Measurements from ENCODE around the gene PINK1. TPM values are rescaled to one million over a fixed set of nuclear protein-coding genes. Genes with fewer than 3 reads are reported as not detected.

Gene PINK1
- polyA plus RNA-seq, 1 of the 3 experiments (the other 2 are of a cell fraction): 24.4 TPM

DNA sequence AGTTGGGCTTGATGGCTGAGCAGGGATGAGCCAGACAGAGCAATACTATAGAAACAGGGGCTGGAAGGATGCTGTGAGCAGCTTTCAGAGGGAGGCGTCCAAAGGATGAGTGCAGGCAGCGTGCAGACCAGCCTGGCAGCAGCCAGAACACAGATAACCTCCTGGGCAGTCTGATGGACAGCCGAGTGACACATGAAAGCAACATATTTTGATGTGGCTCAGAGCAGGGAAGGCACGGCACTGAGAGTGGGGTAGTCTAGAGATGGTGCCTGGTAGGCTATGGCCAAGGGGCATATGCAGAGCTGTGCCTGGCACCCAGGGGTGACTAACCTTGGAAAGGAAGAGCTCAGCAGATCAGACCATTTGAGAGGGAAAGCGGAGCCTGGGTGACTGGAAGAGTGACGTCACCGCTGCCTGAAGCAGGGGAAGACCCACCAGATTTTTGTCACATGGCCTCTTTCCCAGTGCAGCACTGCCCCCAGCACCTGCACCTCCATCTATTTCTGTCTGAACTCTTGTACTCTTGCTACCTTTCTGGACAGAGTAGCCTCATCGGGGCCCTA lies 3.6 kb downstream of the PINK1 start:
- CTCF ChIA-PET: interaction anchor here (1.0 to 10.4 kb wide), 3 partner anchors 63 to 123 kb away, joined by 3 to 97 read pairs (median 49); no protein-coding TSS in a partner anchor
- H3K79me2 ChIP-seq (ENCODE audit: insufficient read depth): no peaks in the 10 kb centered on the region
- H3K27ac ChIP-seq (ENCODE audit: low read depth in 2 of 2, low read length in 1 of 2): no peak overlapping the region
- H3K9me3 ChIP-seq: no peaks in the 10 kb centered on the region
- no peaks in the 10 kb centered on the region; the same call in 1 of the 2 replicates for H4K20me1 ChIP-seq (ENCODE audit: insufficient read depth)
- H3K9ac ChIP-seq: no peak overlapping the region
- TF ChIP-seq YY1 (IDR thresholded peaks at IDR 0.05; ENCODE audit: low read depth): no peak
- TF ChIP-seq MEF2A (IDR thresholded peaks at IDR 0.05; ENCODE audit: borderline replicate concordance, low read depth): no peak
- TF ChIP-seq, protein P1, sequence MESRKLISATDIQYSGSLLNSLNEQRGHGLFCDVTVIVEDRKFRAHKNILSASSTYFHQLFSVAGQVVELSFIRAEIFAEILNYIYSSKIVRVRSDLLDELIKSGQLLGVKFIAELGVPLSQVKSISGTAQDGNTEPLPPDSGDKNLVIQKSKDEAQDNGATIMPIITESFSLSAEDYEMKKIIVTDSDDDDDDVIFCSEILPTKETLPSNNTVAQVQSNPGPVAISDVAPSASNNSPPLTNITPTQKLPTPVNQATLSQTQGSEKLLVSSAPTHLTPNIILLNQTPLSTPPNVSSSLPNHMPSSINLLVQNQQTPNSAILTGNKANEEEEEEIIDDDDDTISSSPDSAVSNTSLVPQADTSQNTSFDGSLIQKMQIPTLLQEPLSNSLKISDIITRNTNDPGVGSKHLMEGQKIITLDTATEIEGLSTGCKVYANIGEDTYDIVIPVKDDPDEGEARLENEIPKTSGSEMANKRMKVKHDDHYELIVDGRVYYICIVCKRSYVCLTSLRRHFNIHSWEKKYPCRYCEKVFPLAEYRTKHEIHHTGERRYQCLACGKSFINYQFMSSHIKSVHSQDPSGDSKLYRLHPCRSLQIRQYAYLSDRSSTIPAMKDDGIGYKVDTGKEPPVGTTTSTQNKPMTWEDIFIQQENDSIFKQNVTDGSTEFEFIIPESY (IDR thresholded peaks at IDR 0.05; ENCODE audit: borderline replicate concordance, low read depth): no peak
- TF ChIP-seq GABPA (IDR thresholded peaks at IDR 0.05; ENCODE audit: low read depth): no peak
- no peak for TF ChIP-seq NRF1 (IDR thresholded peaks at IDR 0.05; ENCODE audit: low read depth, low read length)
- TF ChIP-seq GATA2 (CRISPR knock-in tag; IDR thresholded peaks at IDR 0.05): no peak
- TF ChIP-seq, protein P2, sequence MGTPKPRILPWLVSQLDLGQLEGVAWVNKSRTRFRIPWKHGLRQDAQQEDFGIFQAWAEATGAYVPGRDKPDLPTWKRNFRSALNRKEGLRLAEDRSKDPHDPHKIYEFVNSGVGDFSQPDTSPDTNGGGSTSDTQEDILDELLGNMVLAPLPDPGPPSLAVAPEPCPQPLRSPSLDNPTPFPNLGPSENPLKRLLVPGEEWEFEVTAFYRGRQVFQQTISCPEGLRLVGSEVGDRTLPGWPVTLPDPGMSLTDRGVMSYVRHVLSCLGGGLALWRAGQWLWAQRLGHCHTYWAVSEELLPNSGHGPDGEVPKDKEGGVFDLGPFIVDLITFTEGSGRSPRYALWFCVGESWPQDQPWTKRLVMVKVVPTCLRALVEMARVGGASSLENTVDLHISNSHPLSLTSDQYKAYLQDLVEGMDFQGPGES (IDR thresholded peaks at IDR 0.05; ENCODE audit: low read depth, low read length): no peak
- TF ChIP-seq POLR2AphosphoS5 (IDR thresholded peaks at IDR 0.05; ENCODE audit: low read depth, low read length): no peak
- TF ChIP-seq RCOR1 (IDR thresholded peaks at IDR 0.05; ENCODE audit: low read length): no peak
- TF ChIP-seq SMC3 (IDR thresholded peaks at IDR 0.05; ENCODE audit: low read depth, low read length): no peak
- no peak for TF ChIP-seq RFX5 (IDR thresholded peaks at IDR 0.05; ENCODE audit: low read length)
- no peak for TF ChIP-seq MXI1 (IDR thresholded peaks at IDR 0.05; ENCODE audit: low read depth, low read length)
- peaks cover 0 to 12% of the 10 kb centered on the region in 2 experiments; a peak in 1 of 4 replicates for H3K4me1 ChIP-seq (ENCODE audit: control insufficient read depth in 1 of 2, insufficient read depth in 2 of 2, low read depth in 1 of 2, low read length in 1 of 2)
- no peak for DNase-seq
- no peak overlapping the region for H3K4me3 ChIP-seq (ENCODE audit: low read depth in 2 of 2, low read length in 1 of 2)
- H2AFZ ChIP-seq (ENCODE audit: low read depth): no peak overlapping the region
- no peaks in the 10 kb centered on the region for H3K9me2 ChIP-seq
- no peak overlapping the region for H3K4me2 ChIP-seq
- no peaks in the 10 kb centered on the region for H3K27me3 ChIP-seq (ENCODE audit: insufficient read depth)
- POLR2A ChIA-PET: no interaction called here
- 87% methylated on average over 7 of the region's 8 CpGs for WGBS (ENCODE audit: low lambda C conversion rate)
- no peaks in the 10 kb centered on the region for H3F3A ChIP-seq (replicated peaks; ENCODE audit: insufficient read depth)
- H3K36me3 ChIP-seq (replicated peaks in 1 of 2; ENCODE audit: control insufficient read depth in 1 of 2, insufficient read depth in 2 of 2, low read length in 1 of 2): peaks cover 0 to 13% of the 10 kb centered on the region in 2 experiments

DNA sequence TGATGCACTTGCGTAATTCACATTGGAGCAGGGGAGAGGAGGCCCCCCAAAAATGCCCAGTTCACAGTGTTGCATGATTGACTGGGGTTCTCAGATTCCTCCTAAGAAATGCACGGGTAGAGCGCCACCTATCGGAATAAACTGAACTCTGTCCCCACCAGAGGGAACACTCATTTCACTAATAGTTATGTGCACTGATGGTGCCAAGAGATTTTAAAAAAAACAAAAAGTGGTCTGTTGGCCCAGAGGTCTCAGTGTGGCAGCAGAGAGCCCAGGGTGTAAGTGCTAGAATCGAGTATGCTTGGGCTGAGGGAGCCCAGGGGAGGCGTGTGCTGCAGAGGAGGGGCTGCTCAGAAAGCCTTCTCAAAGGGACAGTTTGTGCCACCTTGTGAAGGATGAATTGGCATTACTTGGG lies 6.9 kb downstream of the PINK1 start:
- H3K9ac ChIP-seq: no peak overlapping the region
- H3K9me3 ChIP-seq: no peaks in the 10 kb centered on the region
- ChIA-PET CTCF (interaction anchor here (0.9 to 10.4 kb wide), 11 partner anchors 7 to 138 kb away, joined by 3 to 97 read pairs (median 12); partner anchors contain the start of genes DDOST, FAM43B and PINK1), POLR2A (no interaction called here)
- no peaks in the 10 kb centered on the region for H3K79me2 ChIP-seq (ENCODE audit: insufficient read depth)
- no peak overlapping the region for H2AFZ ChIP-seq (ENCODE audit: low read depth)
- H3K27ac ChIP-seq (ENCODE audit: low read depth in 2 of 2, low read length in 1 of 2): no peak overlapping the region
- TF ChIP-seq RAD21 (IDR thresholded peaks at IDR 0.05; ENCODE audit: low read length) (peak; percentile 82), NFIC (IDR thresholded peaks at IDR 0.05; ENCODE audit: borderline replicate concordance) (no peak), SMC3 (IDR thresholded peaks at IDR 0.05; ENCODE audit: low read depth, low read length) (peak; percentile 81)
- TF ChIP-seq, protein P3, sequence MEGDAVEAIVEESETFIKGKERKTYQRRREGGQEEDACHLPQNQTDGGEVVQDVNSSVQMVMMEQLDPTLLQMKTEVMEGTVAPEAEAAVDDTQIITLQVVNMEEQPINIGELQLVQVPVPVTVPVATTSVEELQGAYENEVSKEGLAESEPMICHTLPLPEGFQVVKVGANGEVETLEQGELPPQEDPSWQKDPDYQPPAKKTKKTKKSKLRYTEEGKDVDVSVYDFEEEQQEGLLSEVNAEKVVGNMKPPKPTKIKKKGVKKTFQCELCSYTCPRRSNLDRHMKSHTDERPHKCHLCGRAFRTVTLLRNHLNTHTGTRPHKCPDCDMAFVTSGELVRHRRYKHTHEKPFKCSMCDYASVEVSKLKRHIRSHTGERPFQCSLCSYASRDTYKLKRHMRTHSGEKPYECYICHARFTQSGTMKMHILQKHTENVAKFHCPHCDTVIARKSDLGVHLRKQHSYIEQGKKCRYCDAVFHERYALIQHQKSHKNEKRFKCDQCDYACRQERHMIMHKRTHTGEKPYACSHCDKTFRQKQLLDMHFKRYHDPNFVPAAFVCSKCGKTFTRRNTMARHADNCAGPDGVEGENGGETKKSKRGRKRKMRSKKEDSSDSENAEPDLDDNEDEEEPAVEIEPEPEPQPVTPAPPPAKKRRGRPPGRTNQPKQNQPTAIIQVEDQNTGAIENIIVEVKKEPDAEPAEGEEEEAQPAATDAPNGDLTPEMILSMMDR (IDR thresholded peaks at IDR 0.05): peak; percentile 84
- TF ChIP-seq, protein P4, sequence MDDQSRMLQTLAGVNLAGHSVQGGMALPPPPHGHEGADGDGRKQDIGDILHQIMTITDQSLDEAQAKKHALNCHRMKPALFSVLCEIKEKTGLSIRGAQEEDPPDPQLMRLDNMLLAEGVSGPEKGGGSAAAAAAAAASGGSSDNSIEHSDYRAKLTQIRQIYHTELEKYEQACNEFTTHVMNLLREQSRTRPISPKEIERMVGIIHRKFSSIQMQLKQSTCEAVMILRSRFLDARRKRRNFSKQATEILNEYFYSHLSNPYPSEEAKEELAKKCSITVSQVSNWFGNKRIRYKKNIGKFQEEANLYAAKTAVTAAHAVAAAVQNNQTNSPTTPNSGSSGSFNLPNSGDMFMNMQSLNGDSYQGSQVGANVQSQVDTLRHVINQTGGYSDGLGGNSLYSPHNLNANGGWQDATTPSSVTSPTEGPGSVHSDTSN (IDR thresholded peaks at IDR 0.05): 0 out of 2 replicates have a peak, but pooled peaks have one; percentile 27
- H3K36me3 ChIP-seq (replicated peaks in 1 of 2; ENCODE audit: control insufficient read depth in 1 of 2, insufficient read depth in 2 of 2, low read length in 1 of 2): peaks cover 6 to 21% of the 10 kb centered on the region in 2 experiments
- no peaks in the 10 kb centered on the region for H3F3A ChIP-seq (replicated peaks; ENCODE audit: insufficient read depth)
- H3K4me2 ChIP-seq: no peak overlapping the region
- no peaks in the 10 kb centered on the region for H3K4me1 ChIP-seq (ENCODE audit: control insufficient read depth in 1 of 2, insufficient read depth in 2 of 2, low read depth in 1 of 2, low read length in 1 of 2)
- no peaks in the 10 kb centered on the region for H4K20me1 ChIP-seq (ENCODE audit: insufficient read depth)
- H3K27me3 ChIP-seq (ENCODE audit: insufficient read depth): no peaks in the 10 kb centered on the region
- H3K4me3 ChIP-seq (ENCODE audit: low read depth in 2 of 2, low read length in 1 of 2): no peak overlapping the region; a peak in 1 of 4 replicates
- 15% methylated on average over 6 of the region's 6 CpGs for WGBS (ENCODE audit: low lambda C conversion rate)
- DNase-seq: peak; percentile 79
- H3K9me2 ChIP-seq: no peaks in the 10 kb centered on the region
